HCT116 (cell line): ENCODE measurements around the gene ZSWIM6.

Experiments used
- EGR1 ChIP-seq: IDR thresholded peaks from 2 replicates; pipeline ENCODE4 v1.6.1; 2012; ENCODE audit warnings: low read depth
- POLR2AphosphoS5 ChIP-seq: IDR thresholded peaks from 2 replicates; pipeline ENCODE4 v1.6.1; 2011; ENCODE audit warnings: mild to moderate bottlenecking, low read depth, low read length, moderate library complexity
- SP1 ChIP-seq: IDR thresholded peaks from 2 replicates; pipeline ENCODE4 v1.6.1; 2012; ENCODE audit warnings: low read depth
- TF ChIP-seq, protein P1 (sequence below), 3 experiments: fragments of 200-600 bp in 1 of 3; sonication (generic) in 1 of 3; IDR thresholded peaks in 2 of 3; conservative IDR thresholded peaks in 1 of 3; 2 replicates each; pipeline ENCODE4 v1.5.1; 2012 to 2017; ENCODE audit warnings: low read depth in 2 of 3, low read length in 2 of 3, antibody characterized with exemption in 1 of 3, borderline replicate concordance in 1 of 3, control low read depth in 1 of 3, mild to moderate bottlenecking in 1 of 3, mixed read lengths in 1 of 3, mixed run types in 1 of 3, moderate library complexity in 1 of 3; ENCODE audit not compliant: insufficient read depth in 1 of 3

DNA sequence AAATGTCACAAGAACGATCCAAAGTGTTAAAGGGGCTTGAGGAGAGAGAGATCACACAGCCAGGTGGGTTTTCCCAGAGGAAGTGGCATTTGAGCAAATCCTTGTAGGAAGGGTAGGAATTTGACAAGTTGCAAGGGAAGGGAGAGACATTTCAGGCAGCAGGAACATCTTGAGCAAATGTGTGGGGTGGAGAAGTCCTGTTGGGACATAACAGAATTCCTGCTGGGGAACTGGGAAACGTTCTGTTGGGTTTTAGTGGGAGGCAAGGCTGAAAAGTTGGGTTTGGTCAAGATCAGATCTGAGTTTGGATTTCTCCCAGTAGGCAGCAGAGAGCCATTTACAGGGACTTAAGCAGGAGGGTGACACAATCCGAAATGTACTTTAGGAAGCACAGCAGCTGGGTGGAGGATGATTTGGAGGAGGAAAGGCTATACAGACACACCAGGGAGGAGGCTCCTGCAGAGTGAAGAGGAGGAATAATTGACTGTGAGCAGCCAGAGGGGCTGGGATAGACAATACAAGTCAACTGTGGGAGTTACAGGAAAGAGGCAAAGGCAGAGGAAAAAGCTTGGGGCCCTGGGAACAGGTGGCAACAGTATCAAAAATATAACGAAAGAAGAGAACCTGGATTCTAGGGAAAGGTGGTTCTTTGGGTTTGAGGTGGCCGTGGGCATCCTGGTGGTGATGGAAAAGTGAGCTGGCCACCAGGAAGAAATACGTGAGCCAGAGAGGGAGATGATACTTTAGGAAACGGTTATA, 3.1 kb upstream of the ZSWIM6 start:
- TF ChIP-seq, protein P1, sequence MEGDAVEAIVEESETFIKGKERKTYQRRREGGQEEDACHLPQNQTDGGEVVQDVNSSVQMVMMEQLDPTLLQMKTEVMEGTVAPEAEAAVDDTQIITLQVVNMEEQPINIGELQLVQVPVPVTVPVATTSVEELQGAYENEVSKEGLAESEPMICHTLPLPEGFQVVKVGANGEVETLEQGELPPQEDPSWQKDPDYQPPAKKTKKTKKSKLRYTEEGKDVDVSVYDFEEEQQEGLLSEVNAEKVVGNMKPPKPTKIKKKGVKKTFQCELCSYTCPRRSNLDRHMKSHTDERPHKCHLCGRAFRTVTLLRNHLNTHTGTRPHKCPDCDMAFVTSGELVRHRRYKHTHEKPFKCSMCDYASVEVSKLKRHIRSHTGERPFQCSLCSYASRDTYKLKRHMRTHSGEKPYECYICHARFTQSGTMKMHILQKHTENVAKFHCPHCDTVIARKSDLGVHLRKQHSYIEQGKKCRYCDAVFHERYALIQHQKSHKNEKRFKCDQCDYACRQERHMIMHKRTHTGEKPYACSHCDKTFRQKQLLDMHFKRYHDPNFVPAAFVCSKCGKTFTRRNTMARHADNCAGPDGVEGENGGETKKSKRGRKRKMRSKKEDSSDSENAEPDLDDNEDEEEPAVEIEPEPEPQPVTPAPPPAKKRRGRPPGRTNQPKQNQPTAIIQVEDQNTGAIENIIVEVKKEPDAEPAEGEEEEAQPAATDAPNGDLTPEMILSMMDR (IDR thresholded peaks at IDR 0.05 in 2 of 3, conservative IDR thresholded peaks at IDR 0.05 in 1 of 3; ENCODE audit: borderline replicate concordance in 1 of 3, insufficient read depth in 1 of 3, low read depth in 2 of 3, low read length in 2 of 3), result no peak
- no peak for TF ChIP-seq EGR1
- TF ChIP-seq SP1, result no peak
- TF ChIP-seq POLR2AphosphoS5, result no peak
